ENCODE measurements around the gene UNC5CL. TPM values are rescaled to one million over a fixed set of nuclear protein-coding genes. Genes with fewer than 3 reads are reported as not detected.

UNC5CL gene
- total and polyA plus RNA-seq, 2 experiments from 2014 or later = 0.87 to 1.2 TPM

- no peak for TF ChIP-seq CREB1 (CRISPR knock-in tag; IDR thresholded peaks at IDR 0.05; ENCODE audit: low read depth)
- no peak for TF ChIP-seq ZNF114 (CRISPR knock-in tag; IDR thresholded peaks at IDR 0.05)
- no peak for TF ChIP-seq POLR2AphosphoS5 (IDR thresholded peaks at IDR 0.05; ENCODE audit: low read depth)
- no peak for TF ChIP-seq ETS1 (IDR thresholded peaks at IDR 0.05)
These were observed 19.8 kb upstream of the UNC5CL start (continued) for GRCh38 chr6:41058783-41059181.

GRCh38 chr6:41056768-41057490, 17.9 kb upstream of the UNC5CL start:
- ATAC-seq = no peak
- Mint-ChIP-seq H3K27ac (no peak overlapping the region), H3K4me3 (no peak overlapping the region), H3K4me1 (peaks cover 24% of the 10 kb centered on the region), H3K27me3 (ENCODE audit: insufficient read depth, low read depth, poor library complexity) (peaks cover 2% of the 10 kb centered on the region), H3K36me3 (ENCODE audit: low read depth) (0 out of 3 replicates have a peak, but pooled peaks cover under 1% of the 10 kb centered on the region), H3K9me3 (no peaks in the 10 kb centered on the region)
- Histone ChIP-seq H3K9me2 (ENCODE audit: insufficient read depth) (no peaks in the 10 kb centered on the region; the same call in 1 of the 2 replicates), H3K27ac (ENCODE audit: low read depth) (no peak overlapping the region), H3K4me1 (ENCODE audit: insufficient read depth) (peaks cover 11% of the 10 kb centered on the region), H3F3A (replicated peaks; ENCODE audit: low read depth) (no peaks in the 10 kb centered on the region), H3K36me3 (ENCODE audit: insufficient read depth) (no peaks in the 10 kb centered on the region), H3K79me2 (replicated peaks; ENCODE audit: insufficient read depth) (no peaks in the 10 kb centered on the region), H3K4me2 (no peak overlapping the region), H3K27me3 (ENCODE audit: insufficient read depth) (no peaks in the 10 kb centered on the region), H2AFZ (no peak overlapping the region), H3K4me3 (no peak overlapping the region), H4K20me1 (replicated peaks; ENCODE audit: insufficient read depth) (no peaks in the 10 kb centered on the region)
- DNase-seq (ENCODE audit: low spot score) = no peak
- TF ChIP-seq STAT1 (IDR thresholded peaks at IDR 0.05; ENCODE audit: unreplicated experiment) = no peak
- TF ChIP-seq NANOG (IDR thresholded peaks at IDR 0.05; ENCODE audit: borderline replicate concordance) = no peak
- no peak for TF ChIP-seq EZH2phosphoT487 (IDR thresholded peaks at IDR 0.05; ENCODE audit: unreplicated experiment)
- TF ChIP-seq REST (IDR thresholded peaks at IDR 0.05; ENCODE audit: unreplicated experiment) = no peak
- TF ChIP-seq EZH2 (IDR thresholded peaks at IDR 0.05; ENCODE audit: low read depth, unreplicated experiment) = no peak
- TF ChIP-seq CREB1 (CRISPR knock-in tag; IDR thresholded peaks at IDR 0.05; ENCODE audit: low read depth) = no peak
- TF ChIP-seq ZNF462 (CRISPR knock-in tag; IDR thresholded peaks at IDR 0.05) = no peak
- TF ChIP-seq POLR2AphosphoS5 (IDR thresholded peaks at IDR 0.05; ENCODE audit: low read depth) = no peak
- TF ChIP-seq CTCF (conservative IDR thresholded peaks at IDR 0.05; ENCODE audit: low read depth in 2 of 2) = no peak

Data from GM23338 (cell line).